GM13976 (cell line): Measurements from ENCODE around the gene ZNF432.
"Not testable (repeated sequence)": the region's sequence is repeated elsewhere in the genome, so short reads cannot be mapped to it uniquely, and the experiment has no call there.

Source experiments
- DNase-seq: peaks from one replicate; pipeline ENCODE4 v3.0.0; 2012; ENCODE audit warnings: low spot score
- in situ Hi-C: fragments of 300-500 bp; cut with MboI; formaldehyde crosslinking; loops from one replicate; pipeline ENCODE4 v1.12.0; 2022; ENCODE audit warnings: low sequenced_read_pairs, mixed read lengths, inconsistent platforms; ENCODE audit not compliant: unreplicated experiment
- TF ChIP-seq, protein P1 (sequence below): IDR thresholded peaks from 2 replicates; pipeline ENCODE4 v1.5.1; 2012; ENCODE audit warnings: borderline replicate concordance, mild to moderate bottlenecking; ENCODE audit not compliant: insufficient read depth; ENCODE audit errors: extremely low read depth, missing control alignments, control extremely low read depth

The ZNF432 gene

DNA sequence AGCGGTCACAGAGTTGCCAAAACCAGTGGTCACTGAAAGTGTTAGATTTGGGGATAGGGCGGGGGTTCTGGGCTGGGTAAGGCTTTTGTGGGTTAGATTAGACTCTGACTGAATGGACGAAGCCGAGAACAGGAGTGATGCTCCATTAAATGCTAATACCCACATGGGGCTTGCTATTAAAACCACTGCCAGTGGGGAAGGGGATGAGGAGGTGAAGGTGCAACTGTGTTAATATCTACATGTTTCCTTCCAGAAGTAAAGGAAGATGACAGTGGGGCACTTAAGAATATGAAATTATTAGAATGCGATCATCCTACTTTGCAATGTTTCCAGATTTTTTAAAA is 19.9 kb downstream of the ZNF432 start:
- in situ Hi-C loops, result no loop called here
- no peak for DNase-seq
- TF ChIP-seq, protein P1, sequence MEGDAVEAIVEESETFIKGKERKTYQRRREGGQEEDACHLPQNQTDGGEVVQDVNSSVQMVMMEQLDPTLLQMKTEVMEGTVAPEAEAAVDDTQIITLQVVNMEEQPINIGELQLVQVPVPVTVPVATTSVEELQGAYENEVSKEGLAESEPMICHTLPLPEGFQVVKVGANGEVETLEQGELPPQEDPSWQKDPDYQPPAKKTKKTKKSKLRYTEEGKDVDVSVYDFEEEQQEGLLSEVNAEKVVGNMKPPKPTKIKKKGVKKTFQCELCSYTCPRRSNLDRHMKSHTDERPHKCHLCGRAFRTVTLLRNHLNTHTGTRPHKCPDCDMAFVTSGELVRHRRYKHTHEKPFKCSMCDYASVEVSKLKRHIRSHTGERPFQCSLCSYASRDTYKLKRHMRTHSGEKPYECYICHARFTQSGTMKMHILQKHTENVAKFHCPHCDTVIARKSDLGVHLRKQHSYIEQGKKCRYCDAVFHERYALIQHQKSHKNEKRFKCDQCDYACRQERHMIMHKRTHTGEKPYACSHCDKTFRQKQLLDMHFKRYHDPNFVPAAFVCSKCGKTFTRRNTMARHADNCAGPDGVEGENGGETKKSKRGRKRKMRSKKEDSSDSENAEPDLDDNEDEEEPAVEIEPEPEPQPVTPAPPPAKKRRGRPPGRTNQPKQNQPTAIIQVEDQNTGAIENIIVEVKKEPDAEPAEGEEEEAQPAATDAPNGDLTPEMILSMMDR, result no peak

DNA sequence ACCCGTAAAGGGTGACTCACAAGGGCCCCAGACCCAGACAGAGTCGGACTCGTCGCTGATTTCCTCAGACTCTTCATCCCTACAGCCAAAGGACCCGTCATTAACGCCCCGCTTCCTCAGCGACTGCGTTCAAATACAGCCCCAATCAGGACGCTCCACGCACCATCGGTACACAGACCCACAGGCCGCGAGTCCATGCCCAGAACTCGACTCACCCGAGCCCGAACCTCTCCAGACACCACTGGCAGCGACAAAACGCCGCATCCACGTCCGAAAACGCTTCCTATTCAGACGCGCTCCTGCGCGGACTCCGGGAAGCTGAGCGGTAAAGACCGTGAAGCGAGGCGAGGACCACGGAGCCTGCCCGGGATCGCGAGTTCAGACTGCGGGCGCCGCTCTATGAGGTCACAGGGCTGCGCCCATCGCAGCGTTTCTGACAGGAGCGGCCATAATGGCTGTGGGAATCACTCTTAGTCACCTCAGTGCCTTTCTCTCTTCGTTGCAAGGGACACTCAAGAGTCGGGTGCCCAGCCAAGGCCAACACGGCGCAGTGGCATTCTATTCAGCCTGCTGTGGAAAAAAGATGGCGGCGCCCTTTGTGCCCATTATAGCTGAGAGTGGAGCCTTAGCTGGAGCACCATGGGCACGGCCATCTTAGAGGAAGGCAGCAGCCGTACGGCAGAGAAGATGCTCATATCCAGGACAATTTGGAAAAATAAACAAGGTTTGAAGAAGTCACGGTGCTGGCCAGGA is 20.4 kb downstream of the ZNF432 start, which contains the start of gene ZNF614:
Gene ZNF614 (minus strand): TSS at position 353 of the 753 bp plus-strand sequence. CDS start 2,634 bp downstream, outside the sequence.
- in situ Hi-C loops, result no loop called here
- TF ChIP-seq, protein P1, result no peak
- DNase-seq, result peak; percentile 90

DNA sequence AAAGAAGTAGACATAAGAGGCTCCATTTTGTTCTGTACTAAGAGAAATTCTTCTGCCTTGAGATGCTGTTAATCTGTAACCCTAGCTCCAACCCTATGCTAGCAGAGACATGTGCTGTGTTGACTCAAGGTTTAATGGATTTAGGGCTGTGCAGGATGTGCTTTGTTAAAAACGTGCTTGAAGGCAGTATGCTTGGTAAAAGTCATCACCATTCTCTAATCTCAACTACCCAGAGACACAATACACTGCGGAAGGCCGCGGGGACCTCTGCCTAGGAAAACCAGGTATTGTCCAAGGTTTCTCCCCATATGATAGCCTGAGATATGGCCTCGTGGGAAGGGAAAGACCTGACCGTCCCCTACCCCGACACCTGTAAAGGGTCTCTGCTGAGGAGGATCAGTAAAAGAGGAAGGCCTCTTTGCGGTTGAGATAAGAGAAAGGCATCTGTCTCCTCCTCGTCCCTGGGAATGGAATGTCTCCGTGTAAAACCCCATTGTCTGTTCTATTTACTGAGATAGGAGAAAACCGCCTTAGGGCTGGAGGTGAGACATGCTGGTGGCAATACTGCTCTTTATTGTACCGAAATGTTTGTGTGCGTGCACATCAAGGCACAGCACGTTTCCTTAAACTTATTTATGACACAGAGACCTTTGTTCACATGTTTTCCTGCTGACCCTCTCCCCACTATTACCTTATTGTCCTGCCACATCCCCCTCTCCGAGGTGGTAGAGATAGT is 22.2 kb downstream of the ZNF432 start:
- DNase-seq, in situ Hi-C loops: not testable (repeated sequence)

DNA sequence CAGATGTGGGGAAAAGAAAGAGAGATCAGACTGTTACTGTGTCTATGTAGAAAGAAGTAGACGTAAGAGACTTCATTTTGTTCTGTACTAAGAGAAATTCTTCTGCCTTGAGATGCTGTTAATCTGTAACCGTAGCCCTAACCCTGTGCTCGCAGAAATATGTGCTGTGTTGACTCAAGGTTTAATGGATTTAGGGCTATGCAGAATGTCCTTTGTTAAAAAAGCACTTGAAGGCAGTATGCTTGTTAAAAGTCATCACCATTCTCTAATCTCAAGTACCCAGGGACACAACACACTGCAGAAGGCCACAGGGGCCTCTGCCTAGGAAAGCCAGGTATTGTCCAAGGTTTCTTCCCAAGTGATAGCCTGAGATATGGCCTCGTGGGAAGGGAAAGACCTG is 24.2 kb downstream of the ZNF432 start:
- in situ Hi-C loops, DNase-seq: not testable (repeated sequence)

DNA sequence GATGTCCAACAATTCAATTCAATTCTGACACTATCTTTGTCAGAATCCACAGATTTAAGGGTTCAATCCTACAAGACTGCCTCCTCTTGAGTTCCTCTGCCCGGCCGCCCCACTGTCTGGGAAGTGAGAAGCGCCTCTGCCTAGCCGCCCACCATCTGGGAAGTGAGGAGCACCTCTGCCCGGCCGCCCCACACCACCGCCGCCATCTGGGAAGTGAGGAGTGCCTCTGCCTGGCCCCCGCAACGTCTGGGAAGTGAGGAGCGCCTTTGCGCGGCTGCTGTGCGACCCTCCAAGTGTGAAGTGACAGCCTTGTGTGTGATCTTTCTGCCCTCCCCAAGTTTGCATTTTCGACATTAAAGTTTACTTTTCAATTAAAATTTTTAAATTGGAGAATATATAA is 26.4 kb downstream of the ZNF432 start:
- no peak for DNase-seq
- TF ChIP-seq, protein P1, result no peak
- in situ Hi-C loops, result no loop called here

DNA sequence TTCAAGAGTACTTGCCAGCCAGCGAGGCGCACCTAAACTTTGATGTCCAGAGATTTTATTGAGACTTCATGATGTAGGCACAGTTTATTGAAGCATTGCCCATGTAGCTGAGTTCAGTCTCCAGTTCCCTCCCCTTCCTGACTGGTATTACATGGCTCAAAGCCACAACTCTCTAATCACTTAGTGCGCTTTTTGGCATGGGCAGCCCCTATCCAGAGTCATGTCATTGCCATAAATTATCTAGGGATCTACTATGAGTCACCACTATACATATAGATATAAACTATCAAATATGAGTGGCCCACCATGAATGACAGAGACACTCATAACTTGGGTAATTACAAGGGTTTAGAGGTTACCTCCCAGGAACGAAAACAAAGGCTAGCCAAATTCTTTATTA is 28.1 kb downstream of the ZNF432 start:
- in situ Hi-C loops, result no loop called here
- no peak for DNase-seq
- TF ChIP-seq, protein P1, result no peak

DNA sequence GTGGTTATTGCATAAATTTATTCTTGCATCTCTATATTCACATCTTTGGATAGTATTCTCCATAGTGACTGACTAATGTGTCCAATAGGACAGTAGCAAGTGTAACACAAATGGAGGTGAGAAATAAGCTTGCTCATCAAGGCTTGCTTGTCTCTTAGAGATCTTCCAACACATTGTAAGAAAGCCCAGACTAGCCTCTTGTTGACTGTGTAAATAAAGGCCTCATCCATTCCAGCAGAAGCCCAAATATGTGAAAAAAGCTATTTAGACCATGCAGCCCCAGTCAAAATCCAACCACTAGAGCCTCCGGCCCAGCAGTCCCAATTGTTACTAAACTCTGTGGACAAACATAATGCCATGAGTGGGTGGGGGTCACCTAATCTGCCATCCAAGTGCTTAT is 38.0 kb downstream of the ZNF432 start:
- no peak for DNase-seq
- in situ Hi-C loops, result no loop called here

More for the DNA sequence above, 38.0 kb downstream of the ZNF432 start:
- TF ChIP-seq, protein P1, result no peak
